ENCODE results near the gene SLC25A18. TPM values are rescaled to one million over a fixed set of nuclear protein-coding genes. Genes with fewer than 3 reads are reported as not detected.

Gene SLC25A18
- total and polyA plus RNA-seq, 2 of the 8 experiments (the other 6 are each of a cell fraction or from before 2014, with no cell fraction given), result 2.8 to 2.9 TPM

- TF ChIP-seq, protein P1, sequence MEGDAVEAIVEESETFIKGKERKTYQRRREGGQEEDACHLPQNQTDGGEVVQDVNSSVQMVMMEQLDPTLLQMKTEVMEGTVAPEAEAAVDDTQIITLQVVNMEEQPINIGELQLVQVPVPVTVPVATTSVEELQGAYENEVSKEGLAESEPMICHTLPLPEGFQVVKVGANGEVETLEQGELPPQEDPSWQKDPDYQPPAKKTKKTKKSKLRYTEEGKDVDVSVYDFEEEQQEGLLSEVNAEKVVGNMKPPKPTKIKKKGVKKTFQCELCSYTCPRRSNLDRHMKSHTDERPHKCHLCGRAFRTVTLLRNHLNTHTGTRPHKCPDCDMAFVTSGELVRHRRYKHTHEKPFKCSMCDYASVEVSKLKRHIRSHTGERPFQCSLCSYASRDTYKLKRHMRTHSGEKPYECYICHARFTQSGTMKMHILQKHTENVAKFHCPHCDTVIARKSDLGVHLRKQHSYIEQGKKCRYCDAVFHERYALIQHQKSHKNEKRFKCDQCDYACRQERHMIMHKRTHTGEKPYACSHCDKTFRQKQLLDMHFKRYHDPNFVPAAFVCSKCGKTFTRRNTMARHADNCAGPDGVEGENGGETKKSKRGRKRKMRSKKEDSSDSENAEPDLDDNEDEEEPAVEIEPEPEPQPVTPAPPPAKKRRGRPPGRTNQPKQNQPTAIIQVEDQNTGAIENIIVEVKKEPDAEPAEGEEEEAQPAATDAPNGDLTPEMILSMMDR (IDR thresholded peaks at IDR 0.05; ENCODE audit: control extremely low read depth in 1 of 3, insufficient read depth in 1 of 3, low read depth in 1 of 3, low read length in 3 of 3), result no peak
- no peak for TF ChIP-seq GTF2F1 (IDR thresholded peaks at IDR 0.05; ENCODE audit: borderline replicate concordance, low read depth, low read length)
- no peak for TF ChIP-seq YY1 (IDR thresholded peaks at IDR 0.05; ENCODE audit: low read depth, low read length)
- no peak for TF ChIP-seq BRCA1 (IDR thresholded peaks at IDR 0.05; ENCODE audit: low read depth, low read length)
- no peak for TF ChIP-seq RBBP5 (IDR thresholded peaks at IDR 0.05; ENCODE audit: borderline replicate concordance, low read depth, low read length)
- TF ChIP-seq PHF8 (conservative IDR thresholded peaks at IDR 0.05; ENCODE audit: low read depth, low read length), result no peak
- no peak for TF ChIP-seq BACH1 (IDR thresholded peaks at IDR 0.05; ENCODE audit: low read length)
- TF ChIP-seq, protein P2, sequence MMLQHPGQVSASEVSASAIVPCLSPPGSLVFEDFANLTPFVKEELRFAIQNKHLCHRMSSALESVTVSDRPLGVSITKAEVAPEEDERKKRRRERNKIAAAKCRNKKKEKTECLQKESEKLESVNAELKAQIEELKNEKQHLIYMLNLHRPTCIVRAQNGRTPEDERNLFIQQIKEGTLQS (IDR thresholded peaks at IDR 0.05; ENCODE audit: insufficient read depth, low read depth, low read length), result no peak
- TF ChIP-seq USF2 (IDR thresholded peaks at IDR 0.05; ENCODE audit: low read length), result no peak
Measured at GRCh38 chr22:17629641-17630040, 66.3 kb downstream of the SLC25A18 start (continued).
